GM21737 (cell line): ENCODE results near the gene SGK2.

Experiments
- ATAC-seq: cut with Tn5 transposase; IDR thresholded peaks from one replicate; pipeline ENCODE4 v1.9.1; 2021; ENCODE audit warnings: mild to moderate bottlenecking, moderate library complexity; ENCODE audit not compliant: unreplicated experiment

The SGK2 gene

DNA sequence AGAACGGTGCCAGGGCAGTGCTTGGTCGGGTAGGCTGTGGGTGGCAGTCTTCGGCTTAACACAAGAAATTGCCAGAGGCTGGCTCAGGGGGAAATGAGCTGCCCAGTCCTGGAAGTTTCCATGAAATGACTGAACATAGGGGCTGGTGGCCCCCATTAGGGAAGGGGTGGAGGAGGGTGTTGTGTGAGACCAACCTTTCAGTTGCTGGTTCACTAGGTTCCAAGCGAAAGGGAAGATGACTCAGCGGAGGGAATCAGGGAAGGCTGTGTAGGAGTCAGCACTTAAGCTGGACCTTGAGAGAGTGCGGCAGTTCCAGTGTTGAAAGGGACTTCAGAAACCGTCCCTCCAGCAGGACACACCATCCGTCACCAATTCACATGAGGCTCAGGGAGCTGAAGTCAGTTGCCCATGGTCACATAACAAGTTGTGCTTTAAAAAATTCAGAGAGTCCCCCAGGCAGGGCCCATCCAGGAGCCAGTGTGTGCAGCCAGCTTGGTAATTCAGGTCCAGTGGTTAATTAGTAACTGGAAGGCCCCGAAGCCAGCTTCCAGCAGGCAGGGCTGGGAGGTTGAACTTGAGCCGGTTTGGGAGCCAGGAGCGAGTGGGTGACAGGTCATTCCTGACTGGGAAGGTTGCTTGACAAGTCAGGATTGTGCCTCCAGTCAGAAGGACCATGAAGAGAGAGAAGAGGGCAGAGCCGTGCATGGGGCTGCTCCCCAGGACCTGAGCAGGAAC, at the start of gene SGK2:
SGK2 (plus strand) TSS at position 616 of the 735 bp plus-strand sequence. CDS start 7,469 bp downstream, outside the sequence.
- no peak for ATAC-seq

DNA sequence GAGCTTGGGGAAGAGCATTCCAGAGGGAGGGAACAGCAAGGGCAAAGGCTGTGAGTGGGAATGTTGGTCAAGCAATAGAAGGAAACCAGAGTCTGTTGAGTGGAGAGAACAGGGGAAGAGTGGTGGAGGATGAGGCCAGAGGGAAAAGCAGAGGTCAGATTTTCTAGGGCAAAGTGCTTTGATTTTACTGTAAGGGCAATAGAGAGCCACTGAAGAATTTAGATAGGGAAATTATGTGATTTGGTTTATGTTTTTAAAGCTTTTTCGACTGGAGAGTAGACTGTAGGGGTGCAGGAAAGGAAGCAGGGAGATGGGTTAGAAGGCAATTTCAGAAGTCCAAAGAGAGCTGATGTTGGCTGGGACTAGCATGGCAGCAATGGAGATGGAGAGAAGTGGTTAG, 46.9 kb upstream of the SGK2 start:
- no peak for ATAC-seq

DNA sequence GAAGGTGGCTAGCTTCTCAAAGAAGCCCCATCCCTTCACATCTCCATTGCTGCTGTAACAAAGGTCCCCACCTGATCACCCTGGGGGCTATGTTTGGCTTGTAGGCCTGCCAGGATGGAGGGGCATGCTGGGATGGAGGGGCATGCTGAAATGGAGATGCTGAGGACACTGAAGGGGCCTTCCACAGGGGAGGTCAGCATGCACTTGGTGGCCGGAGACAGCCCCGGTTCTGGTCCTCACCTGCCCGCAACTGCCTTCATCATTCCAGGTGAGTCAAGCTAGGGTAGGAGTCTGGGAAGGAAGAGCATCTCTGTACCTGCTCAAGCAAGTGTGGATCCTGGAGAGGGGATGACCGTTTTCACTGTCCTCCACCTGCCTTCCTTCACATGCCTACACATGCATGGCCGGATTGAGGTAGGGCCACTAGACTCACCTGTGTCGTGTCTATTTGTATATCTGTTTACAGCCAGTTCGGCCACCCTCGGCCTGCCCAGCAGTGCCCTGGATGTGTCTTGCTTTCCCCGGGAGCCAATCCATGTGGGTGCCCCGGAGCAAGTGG, 45.4 kb upstream of the SGK2 start:
- no peak for ATAC-seq

DNA sequence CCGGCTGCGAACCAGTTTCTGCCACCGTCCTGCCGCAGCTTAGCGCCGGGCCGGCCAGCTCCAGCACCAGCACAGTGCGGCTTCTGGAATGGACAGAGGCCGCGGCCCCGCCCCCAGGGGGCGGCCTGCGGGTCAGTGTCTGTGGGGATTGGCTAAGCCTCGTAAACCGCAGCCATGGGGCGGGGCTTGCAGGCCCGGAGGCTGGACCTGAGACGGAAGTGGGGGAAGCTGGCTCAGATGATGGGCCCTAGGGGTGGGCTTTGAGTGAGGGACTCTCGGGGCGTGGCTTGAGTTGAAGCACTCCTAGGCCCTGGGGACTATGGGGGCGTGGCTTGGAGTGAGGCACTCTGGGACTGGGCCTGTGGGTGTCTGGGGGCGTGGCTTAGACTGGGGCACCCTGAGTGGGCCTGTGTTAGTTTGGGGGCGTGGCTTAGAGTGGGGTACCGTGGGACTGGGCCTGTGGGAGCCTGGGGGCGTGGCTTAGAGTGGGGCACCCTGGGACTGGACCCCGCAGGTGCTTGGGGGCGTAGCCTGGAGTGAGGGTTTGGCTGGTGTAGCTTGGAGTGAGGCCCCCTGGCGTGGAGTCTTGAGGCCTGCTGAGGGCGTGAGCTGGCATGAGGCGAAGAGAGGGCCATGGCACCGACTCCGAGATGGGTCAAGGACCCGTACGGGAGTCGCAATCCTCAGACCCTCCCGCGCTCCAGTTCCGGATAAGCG, 44.7 kb upstream of the SGK2 start:
- ATAC-seq = peak; percentile 76

DNA sequence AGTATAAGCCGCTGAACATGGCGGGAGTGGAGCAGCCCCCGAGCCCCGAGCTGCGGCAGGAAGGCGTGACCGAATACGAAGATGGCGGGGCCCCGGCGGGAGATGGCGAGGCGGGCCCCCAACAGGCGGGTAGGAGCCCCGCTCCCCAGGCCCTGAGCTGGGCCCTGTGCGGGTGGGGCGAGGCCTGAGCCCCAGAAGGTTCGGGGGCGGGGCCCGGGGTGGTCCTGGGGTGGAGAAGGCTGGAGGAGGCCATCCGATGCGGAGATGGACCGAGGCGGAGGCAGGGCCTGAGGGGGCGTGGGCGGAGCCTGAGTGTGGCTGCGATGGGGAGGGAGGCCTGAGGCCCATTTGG, 44.2 kb upstream of the SGK2 start:
- peak; percentile 16 for ATAC-seq

DNA sequence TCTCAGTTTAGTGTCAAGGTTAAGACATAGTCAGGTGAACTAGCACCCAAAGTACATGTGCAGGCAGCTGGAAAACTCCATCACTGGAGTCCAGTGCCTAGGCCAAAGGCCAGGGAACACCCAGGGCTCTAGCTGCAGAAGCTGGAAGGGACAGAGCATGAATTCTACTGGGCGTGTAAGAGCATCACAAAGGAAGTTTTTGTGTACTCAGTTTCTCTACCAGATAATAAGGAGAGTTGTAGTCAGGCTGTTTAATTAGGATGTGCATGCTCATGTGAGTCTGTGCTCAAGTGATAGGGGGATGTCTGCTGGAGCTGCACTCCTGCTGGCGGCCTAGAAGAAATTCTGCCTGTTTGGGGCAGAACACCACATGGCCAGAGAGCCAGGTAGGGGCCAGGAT, 43.2 kb upstream of the SGK2 start:
- no peak for ATAC-seq

DNA sequence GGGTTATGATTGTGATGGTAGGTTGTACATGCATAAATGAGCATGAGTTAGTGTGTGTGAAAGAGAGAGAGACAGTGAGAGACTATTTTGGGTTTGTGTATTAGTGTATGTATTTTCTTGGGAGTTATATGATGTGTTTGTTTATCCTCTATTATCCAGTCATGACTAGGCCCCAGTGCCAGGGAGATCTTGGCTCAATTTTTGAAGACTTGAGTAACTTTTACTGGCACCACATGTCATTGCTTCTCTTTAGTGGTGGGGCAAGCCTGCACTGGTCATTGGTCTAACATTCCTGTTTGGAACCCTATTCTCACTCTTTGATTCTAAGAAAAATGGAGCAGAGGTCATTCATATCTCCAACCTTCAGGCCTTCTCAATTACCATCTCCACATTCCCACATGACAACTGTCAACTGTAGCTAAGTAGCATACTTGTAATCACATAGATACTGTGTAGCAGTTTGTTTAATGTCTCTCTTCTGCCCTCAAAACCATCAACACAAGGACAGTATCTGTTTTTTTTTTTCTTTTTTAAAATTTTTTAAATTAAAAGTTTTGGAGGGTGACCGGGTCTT, 42.5 kb upstream of the SGK2 start:
- no peak for ATAC-seq

DNA sequence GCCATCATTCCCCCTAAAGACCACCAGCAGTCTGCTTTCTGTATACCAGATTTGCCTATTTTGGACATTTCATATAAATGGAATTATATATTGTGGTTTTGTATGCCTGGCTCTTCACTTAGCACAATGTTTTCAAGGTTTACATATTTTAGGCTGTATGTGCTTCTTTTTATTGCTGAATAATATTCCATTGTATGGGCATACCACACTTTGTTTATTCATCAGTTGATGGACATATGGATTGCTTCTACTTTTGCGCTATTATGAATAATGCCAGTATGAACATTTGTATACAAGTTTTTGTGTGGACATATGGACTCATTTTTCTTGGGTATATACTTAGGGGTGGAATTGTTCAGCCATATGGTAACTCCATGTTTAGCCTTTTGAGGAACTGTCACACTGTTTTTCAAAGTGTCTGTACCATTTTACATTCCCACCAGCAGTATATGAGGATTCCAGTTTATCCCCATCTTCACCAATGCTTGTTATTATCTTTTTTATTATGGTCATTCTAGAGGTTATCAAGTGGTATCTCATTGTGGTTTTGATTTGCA, 38.7 kb upstream of the SGK2 start:
- no peak for ATAC-seq

DNA sequence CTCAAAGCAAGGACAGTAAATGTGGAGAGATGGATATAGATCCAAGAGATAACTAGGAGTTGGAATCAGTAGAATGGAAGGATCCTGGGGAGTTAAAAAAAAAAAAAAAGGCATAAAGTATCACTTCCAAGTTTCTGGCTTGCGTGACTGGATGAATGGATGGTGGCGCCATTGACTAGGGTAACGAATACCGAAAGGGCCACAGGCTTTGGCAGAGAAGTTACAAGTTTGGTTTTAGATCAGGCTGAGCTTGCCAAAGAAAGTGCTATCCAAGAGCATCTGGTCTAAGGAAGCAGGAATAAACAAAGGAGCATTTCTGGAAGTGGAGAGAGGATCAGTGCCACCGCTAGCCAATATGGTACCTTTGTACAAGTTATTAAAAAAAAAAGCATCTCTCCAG, 33.8 kb upstream of the SGK2 start:
- ATAC-seq = no peak

DNA sequence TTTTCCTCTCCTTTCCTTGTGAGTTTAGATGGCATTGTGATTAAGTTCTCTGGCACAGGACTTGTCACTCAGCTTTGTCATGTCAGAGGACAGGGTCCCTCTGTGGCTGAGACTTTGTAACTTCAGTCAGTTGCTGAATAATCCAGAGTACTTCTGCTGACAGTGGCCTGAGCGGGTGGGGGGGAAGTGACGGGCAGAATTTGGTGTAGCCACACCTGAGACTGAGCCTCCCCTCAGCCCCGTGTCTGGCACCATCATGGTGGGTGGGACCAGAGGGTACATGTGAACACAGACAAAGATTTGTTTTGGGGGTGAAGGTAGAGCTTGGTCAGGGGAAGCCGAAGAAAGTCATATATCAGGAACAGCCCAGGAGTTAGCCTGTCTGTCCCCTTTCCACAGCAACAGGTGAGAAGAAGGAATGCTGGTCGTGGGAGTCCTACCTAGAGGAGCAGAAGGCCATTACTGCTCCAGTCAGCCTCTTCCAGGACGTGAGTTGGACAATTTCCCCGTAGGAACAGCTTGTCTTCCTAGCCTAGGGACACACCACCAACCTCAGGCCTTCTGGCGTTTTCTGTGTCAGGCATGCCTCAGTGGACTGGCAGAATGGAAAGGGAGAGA, 30.5 kb upstream of the SGK2 start:
- ATAC-seq = no peak

DNA sequence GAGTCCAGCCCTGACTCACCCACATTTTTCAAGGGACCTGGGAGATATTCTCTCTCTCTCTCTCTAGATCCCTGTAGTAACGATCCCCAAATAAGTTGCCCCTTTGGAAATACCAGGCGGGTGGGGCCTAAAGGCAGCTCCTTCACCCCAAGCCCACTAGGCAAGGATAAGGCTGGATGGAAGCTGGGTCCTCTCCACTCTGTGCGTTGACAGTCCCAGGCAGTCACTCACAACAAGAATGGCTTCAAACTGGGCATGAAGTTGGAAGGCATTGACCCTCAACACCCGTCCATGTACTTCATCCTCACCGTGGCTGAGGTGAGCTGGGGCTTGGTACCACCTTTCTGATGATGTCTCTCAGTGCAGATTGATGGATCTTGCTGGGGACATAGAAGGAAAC, 29.8 kb upstream of the SGK2 start:
- no peak for ATAC-seq

DNA sequence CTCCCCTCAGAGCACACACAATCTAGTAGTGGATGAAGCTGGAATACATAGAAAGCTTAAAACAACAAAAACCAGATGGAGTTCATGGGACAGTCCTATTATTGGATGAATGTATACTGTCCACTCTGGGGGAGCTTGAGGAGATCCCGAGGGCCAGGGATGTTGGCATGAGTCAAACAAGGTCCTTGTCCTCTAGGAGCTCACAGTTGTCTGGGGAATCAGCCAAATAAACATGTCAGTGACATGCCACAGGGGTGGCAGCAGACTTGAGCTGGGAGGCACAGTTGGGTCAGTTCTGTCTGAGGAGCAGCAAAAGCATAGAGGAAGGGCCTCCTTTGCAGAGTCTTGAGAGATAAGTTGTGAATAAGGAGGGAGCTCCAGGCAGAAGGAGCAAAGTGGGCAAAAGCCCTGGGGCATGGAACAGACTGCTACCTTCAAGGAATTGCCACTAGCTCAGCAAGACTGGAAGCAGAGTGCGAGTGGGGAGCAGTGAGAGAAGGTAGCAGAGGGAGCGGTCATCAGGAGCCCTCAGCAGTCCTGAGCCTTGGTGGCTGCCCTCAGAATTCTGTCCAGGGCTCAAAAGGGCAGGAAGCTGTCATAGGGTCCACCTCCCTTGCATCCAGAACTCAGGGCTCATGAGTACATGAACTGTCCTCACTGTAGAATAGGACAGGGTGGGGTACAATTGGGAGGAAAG, 29.2 kb upstream of the SGK2 start:
- ATAC-seq = no peak

DNA sequence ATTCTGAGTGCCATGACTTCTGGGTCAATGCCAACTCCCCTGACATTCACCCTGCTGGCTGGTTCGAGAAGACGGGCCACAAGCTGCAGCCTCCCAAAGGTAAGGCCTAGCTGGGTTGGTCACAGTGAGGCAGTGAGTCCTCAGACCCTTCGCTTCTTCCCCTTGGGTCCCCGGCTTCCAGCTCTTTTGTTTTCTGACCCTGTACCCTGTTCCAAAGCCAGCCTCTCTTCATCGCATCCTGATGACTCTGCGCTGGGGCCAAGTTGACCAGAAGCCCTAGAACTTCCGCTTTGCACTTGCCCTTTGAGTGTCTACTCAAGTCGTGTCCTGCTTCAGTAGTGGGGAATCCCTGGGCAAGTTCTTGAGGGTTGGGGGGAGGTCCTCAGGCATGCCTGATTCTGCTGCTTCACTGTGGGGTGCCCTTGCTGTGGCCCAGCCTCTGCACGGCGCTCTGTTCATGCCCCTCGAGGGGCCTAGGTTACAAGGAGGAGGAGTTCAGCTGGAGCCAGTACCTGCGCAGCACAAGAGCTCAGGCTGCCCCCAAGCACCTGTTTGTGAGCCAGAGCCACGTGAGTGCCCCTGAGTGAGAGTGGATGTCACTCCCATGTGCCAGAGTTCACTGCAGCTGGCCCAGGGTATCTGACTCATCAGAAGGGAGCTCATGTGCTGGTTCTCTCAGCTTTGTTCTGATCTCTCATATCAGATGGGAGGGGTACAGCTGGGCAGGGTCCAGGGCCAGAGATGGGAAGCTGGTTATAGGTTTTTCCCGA, 28.3 kb upstream of the SGK2 start:
- no peak for ATAC-seq

DNA sequence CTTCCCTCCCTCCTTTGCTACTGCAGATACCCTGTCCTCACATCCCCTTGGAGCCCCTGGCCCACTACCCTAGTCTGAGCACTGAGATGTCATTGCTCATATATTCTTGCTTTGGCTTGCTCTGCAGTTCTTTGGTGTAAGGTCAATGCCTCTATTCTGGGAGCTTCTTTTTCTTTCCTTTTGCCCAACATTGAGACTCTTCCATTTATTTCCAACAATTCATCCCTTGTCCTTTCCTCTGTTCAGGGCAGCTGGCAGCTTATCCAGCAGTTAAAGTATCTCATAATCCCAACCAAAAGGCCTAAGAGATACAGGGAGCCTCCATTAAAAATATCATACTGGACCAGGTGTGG, 27.8 kb upstream of the SGK2 start:
- ATAC-seq = no peak

DNA sequence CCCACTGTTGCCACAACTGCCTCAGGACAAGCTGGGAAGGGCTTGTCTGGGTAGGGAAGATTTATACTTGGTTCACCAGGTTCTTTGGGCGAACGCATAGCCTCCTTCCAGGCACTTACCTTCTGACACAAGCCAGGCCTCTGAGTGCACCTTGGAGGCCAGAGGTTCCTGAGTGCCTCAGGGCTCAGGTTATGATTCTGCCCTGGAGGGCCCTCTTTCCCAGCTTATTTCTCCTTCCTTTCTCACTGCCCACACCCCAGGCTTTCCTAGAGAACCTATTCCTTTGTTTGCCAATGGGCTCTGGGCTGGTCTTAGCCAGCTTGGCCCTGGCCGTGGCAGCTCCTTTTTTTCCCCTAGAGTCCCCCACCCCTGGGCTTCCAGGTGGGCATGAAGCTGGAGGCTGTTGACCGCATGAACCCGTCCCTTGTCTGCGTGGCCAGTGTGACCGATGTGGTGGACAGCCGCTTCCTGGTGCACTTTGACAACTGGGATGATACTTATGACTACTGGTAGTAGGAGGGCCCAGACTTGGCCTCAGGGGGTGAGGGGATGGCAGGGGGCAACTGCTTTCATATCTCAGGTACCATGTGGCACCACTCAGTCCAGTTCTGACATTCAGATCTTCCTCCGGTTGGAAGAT, 26.3 kb upstream of the SGK2 start:
- no peak for ATAC-seq

DNA sequence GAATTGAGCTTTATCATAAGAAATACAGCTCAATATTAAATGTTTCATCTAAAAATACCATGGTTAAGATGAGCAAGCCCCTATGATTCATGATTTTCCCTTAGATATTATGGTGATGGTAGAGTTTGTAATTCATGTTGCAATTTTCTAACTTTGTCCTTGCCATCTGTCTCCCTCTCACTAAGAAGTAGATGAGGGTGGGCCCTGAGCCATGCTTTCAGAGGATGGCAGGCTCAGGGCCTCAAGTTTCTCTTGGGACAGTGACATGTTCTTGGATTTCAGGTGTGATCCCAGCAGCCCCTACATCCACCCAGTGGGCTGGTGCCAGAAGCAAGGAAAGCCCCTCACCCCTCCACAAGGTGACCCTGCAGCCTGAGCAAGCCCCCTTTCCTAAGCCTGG, 25.8 kb upstream of the SGK2 start:
- ATAC-seq = no peak

DNA sequence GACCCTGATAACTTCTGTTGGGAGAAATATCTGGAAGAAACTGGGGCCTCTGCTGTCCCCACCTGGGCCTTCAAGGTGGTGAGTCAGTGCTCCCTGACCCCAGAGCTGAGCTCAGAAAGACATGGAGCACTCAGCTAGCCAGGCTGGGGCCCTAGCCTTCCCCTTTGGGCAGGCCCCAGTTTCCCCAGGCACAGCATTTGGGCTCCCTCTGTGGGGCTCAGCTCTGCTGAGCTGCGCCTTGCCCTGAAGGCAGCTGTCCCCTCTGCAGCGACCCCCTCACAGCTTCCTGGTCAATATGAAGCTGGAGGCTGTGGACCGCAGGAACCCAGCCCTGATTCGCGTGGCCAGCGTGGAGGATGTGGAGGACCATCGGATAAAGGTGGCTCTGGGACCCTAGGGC, 24.8 kb upstream of the SGK2 start:
- ATAC-seq = no peak

DNA sequence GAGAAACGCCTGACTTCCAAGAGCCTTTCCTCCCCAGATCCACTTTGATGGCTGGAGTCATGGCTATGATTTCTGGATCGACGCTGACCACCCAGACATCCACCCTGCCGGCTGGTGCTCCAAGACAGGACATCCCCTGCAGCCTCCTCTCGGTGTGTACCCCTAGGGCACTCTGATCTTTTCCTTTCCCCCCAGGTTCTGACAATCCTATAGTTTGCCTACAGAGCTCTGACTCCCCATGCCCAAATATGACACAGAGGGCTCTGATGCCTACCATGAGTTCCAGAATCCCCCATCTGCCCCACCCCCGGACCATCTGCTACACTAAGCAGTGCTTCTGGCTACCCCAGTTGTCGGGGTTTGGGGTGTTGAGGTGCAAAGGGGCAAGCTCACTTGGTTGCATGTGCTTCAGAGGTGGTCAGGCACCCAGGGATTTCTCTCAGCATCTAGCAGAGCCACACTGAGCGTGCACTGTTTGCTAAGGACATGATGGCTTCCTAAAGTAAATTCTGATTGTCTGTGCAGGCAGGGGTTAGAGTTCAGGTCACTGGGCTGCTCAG, 24.0 kb upstream of the SGK2 start:
- no peak for ATAC-seq

DNA sequence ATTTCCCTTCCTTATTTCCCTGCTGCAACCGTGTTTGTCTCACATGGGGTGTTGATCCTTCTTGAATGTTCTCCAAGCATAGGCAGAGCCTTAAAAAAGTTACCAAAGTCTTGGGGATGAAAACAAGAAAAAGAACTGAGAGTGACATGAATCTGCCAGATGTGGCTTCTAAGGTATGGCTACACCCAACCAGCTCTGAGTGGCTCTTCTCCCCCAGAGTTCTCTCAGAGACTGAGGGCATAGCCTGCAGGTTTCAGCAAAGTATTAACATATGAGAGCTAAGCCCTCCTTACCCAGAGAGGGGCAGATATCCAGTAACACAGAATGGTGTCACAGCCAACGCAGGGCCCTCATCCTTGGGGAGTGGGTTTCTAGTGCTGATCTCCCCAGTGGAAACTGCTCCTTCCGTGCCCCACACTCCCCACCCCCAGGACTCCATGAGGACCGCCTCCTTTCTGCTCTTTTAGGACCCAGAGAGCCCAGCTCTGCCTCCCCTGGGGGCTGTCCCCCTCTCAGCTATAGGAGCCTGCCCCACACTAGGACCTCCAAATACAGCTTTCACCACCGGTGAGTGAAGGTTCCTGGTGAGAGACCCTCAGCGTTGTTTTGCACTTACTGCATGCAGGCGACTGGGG, 23.3 kb upstream of the SGK2 start:
- ATAC-seq = no peak
